IMR-90 (cell line): ENCODE data around the gene IMMP1L. TPM values are rescaled to one million over a fixed set of nuclear protein-coding genes. Genes with fewer than 3 reads are reported as not detected.

Experiments used
- ATAC-seq: fragments of 200-7000 bp; cut with Tn5 transposase; 2 replicates; pipeline ENCODE4 v1.9.1; 2020; ENCODE audit warnings: low read depth, mild to moderate bottlenecking, moderate library complexity
- BruUV-seq: library from RNA; stranded (reverse); fragments of 400-500 nt; replicated peaks from 2 replicates; lab custom pipeline; 2021; lab: Mats Ljungman, UMichigan
- CTCF ChIA-PET: fragments of 300-600 bp; formaldehyde crosslinking; extraction: SDS; loops from one replicate; lab custom pipeline; 2021; ENCODE audit warnings: antibody characterized with exemption; lab: Yijun Ruan, JAX
- POLR2A ChIA-PET: fragments of 300-600 bp; sonication (Branson Sonifier 250); formaldehyde crosslinking; loops from one replicate; lab custom pipeline; 2022; ENCODE audit warnings: antibody characterized with exemption; ENCODE audit not compliant: unreplicated experiment; lab: Charles Lee
- DNase-seq: peaks from one replicate; pipeline ENCODE4 v3.0.0; 2013
- H2AFZ ChIP-seq: replicated peaks from 2 replicates; pipeline ENCODE3; 2013; ENCODE audit warnings: low read length, mild to moderate bottlenecking; ENCODE audit not compliant: poor library complexity
- H2AK5ac ChIP-seq: 2 replicates; pipeline ENCODE4 v1.6.1; 2013; ENCODE audit warnings: low read depth, low read length, inconsistent platforms
- H2AK9ac ChIP-seq: replicated peaks from 2 replicates; pipeline ENCODE3; 2013; ENCODE audit warnings: mild to moderate bottlenecking, low read depth, low read length, moderate library complexity; ENCODE audit not compliant: poor library complexity
- H2BK120ac ChIP-seq: 2 replicates; pipeline ENCODE4 v1.6.1; 2013; ENCODE audit warnings: low read depth, low read length, inconsistent platforms
- H2BK15ac ChIP-seq: 3 replicates; pipeline ENCODE4 v1.6.1; 2013; ENCODE audit warnings: low read depth, low read length, inconsistent platforms
- H2BK20ac ChIP-seq: 2 replicates; pipeline ENCODE4 v1.6.1; 2013; ENCODE audit warnings: low read depth, mild to moderate bottlenecking, inconsistent platforms, low read length, moderate library complexity
- H2BK5ac ChIP-seq: 2 replicates; pipeline ENCODE4 v1.6.1; 2013; ENCODE audit warnings: mild to moderate bottlenecking, low read depth, low read length, inconsistent platforms; ENCODE audit not compliant: poor library complexity, severe bottlenecking
- H3K14ac ChIP-seq: replicated peaks from 2 replicates; pipeline ENCODE4 v1.6.1; 2013; ENCODE audit warnings: low read depth, low read length, inconsistent platforms
- H3K18ac ChIP-seq: 2 replicates; pipeline ENCODE4 v1.6.1; 2013; ENCODE audit warnings: low read depth, low read length, control low read depth
- H3K23ac ChIP-seq: 2 replicates; pipeline ENCODE4 v1.6.1; 2013; ENCODE audit warnings: low read depth, low read length, inconsistent platforms
- H3K27ac ChIP-seq: 2 replicates; pipeline ENCODE4 v1.5.1; 2013; ENCODE audit warnings: mild to moderate bottlenecking, control low read depth, low read length; ENCODE audit not compliant: insufficient read depth
- H3K27me3 ChIP-seq: 2 replicates; pipeline ENCODE4 v1.6.1; 2013; ENCODE audit warnings: low read length; ENCODE audit not compliant: control insufficient read depth, insufficient read depth
- H3K36me3 ChIP-seq: 2 replicates; pipeline ENCODE4 v1.6.1; 2013; ENCODE audit warnings: low read length, mixed read lengths; ENCODE audit not compliant: control insufficient read depth, insufficient read depth
- H3K4ac ChIP-seq: 2 replicates; pipeline ENCODE4 v1.6.1; 2013; ENCODE audit warnings: low read depth, low read length, inconsistent platforms
- H3K4me1 ChIP-seq: 2 replicates; pipeline ENCODE4 v1.6.1; 2013; ENCODE audit warnings: low read length, mixed read lengths; ENCODE audit not compliant: control insufficient read depth, insufficient read depth
- H3K4me2 ChIP-seq: 2 replicates; pipeline ENCODE4 v1.6.1; 2013; ENCODE audit warnings: low read depth, mild to moderate bottlenecking, control low read depth, low read length, moderate library complexity
- H3K4me3 ChIP-seq: 2 replicates; pipeline ENCODE4 v1.5.1; 2013; ENCODE audit warnings: low read depth, mild to moderate bottlenecking, control low read depth, low read length, moderate library complexity; ENCODE audit not compliant: insufficient read depth
- H3K56ac ChIP-seq: 2 replicates; pipeline ENCODE4 v1.6.1; 2013; ENCODE audit warnings: low read length, inconsistent platforms; ENCODE audit not compliant: insufficient read depth; ENCODE audit errors: extremely low read depth
- H3K79me1 ChIP-seq, 2 experiments: 2 replicates each; pipeline ENCODE4 v1.6.1; 2013; ENCODE audit warnings: low read length in 2 of 2, inconsistent platforms in 1 of 2, low read depth in 1 of 2
- H3K9ac ChIP-seq: 2 replicates; pipeline ENCODE4 v1.6.1; 2013; ENCODE audit warnings: low read depth, low read length, control low read depth
- H3K9me1 ChIP-seq: 2 replicates; pipeline ENCODE4 v1.6.1; 2013; ENCODE audit warnings: low read length, inconsistent platforms; ENCODE audit not compliant: insufficient read depth
- H3K9me3 ChIP-seq: 2 replicates; pipeline ENCODE4 v1.6.1; 2013; ENCODE audit warnings: low read length; ENCODE audit not compliant: control insufficient read depth, insufficient read depth
- H4K20me1 ChIP-seq: 2 replicates; pipeline ENCODE4 v1.6.1; 2013; ENCODE audit warnings: low read length, inconsistent platforms; ENCODE audit not compliant: insufficient read depth
- H4K5ac ChIP-seq: 2 replicates; pipeline ENCODE4 v1.6.1; 2013; ENCODE audit warnings: mild to moderate bottlenecking, low read depth, low read length, control low read depth
- H4K8ac ChIP-seq, 2 experiments: 2 replicates each; pipeline ENCODE4 v1.6.1; 2013; ENCODE audit warnings: low read depth in 2 of 2, low read length in 2 of 2, control low read depth in 1 of 2, inconsistent platforms in 1 of 2
- H4K91ac ChIP-seq: 2 replicates; pipeline ENCODE4 v1.6.1; 2013; ENCODE audit warnings: low read depth, low read length, inconsistent platforms; ENCODE audit not compliant: insufficient read depth
- FOS ChIP-seq: fragments of 150-350 bp; IDR thresholded peaks from 2 replicates; pipeline ENCODE4 v1.6.1; 2016; ENCODE audit warnings: low read depth, low read length
- NFE2L2 ChIP-seq: fragments of 150-350 bp; IDR thresholded peaks from 2 replicates; pipeline ENCODE4 v1.6.1; 2016; ENCODE audit warnings: low read depth, mild to moderate bottlenecking, low read length
- RCOR1 ChIP-seq: IDR thresholded peaks from 2 replicates; pipeline ENCODE4 v1.6.1; 2012; ENCODE audit warnings: mild to moderate bottlenecking, low read length, improper control_type of control experiment; ENCODE audit not compliant: insufficient replicate concordance
- SMC3 ChIP-seq: fragments of 150-350 bp; IDR thresholded peaks from 2 replicates; pipeline ENCODE4 v1.6.1; 2016; ENCODE audit warnings: low read depth, mild to moderate bottlenecking, antibody characterized with exemption, low read length, moderate library complexity
- WGBS, 2 experiments: methylation state at CpG; one replicate each; pipeline versions ENCODE4 v1.1.5 to v1.1.7; 2013; ENCODE audit warnings: missing lambda C conversion rate in 2 of 2; ENCODE audit not compliant: insufficient read length in 1 of 2; ENCODE audit errors: extremely low coverage in 2 of 2; 5-methylcytosine and 5-hydroxymethylcytosine counted together
- dilution Hi-C: fragments of 300-500 bp; cut with HindIII; formaldehyde crosslinking; loops from one replicate; pipeline ENCODE4 v1.14.3; 2018; ENCODE audit warnings: low sequenced_read_pairs; ENCODE audit not compliant: unreplicated experiment
- in situ Hi-C: fragments of 300-500 bp; cut with MboI; formaldehyde crosslinking; loops from 3 replicates; pipeline ENCODE4 v1.14.3; 2019; ENCODE audit warnings: low sequenced_read_pairs, inconsistent platforms, mixed read lengths
- intact Hi-C: fragments of 100-400 bp; cut with micrococcal nuclease; formaldehyde crosslinking; loops from 2 replicates; pipeline ENCODE4 v1.10.0; 2022
- polyA plus RNA-seq, 3 experiments: library from polyadenylated mRNA; depleted of rRNA; stranded (reverse); fragments of >200 nt; gene quantifications; 2 replicates each; pipeline ENCODE4 v1.2.3, GENCODE V29; 2012; ENCODE audit warnings: low replicate concordance in 1 of 3
- total RNA-seq: library from RNA; depleted of rRNA; stranded (reverse); fragments of >200 nt; gene quantifications from 2 replicates; pipeline ENCODE4 v1.2.3, GENCODE V29; 2012
- TF ChIP-seq, protein P1 (sequence below): fragments of 150-350 bp; IDR thresholded peaks from 2 replicates; pipeline ENCODE4 v1.6.1; 2017; ENCODE audit warnings: mild to moderate bottlenecking, antibody characterized with exemption, low read length, low read depth
- TF ChIP-seq, protein P2 (sequence below): fragments of 150-350 bp; IDR thresholded peaks from 2 replicates; pipeline ENCODE4 v1.6.1; 2016; ENCODE audit warnings: low read depth, mild to moderate bottlenecking, low read length, moderate library complexity, borderline replicate concordance
- TF ChIP-seq, protein P3 (sequence below): conservative IDR thresholded peaks from 2 replicates; pipeline ENCODE4 v1.5.1; 2012; ENCODE audit warnings: mild to moderate bottlenecking, low read depth, low read length, improper control_type of control experiment

IMMP1L gene
- total and polyA plus RNA-seq, 2 of the 4 experiments (the other 2 are of a cell fraction): 5.0 to 10.7 TPM

DNA sequence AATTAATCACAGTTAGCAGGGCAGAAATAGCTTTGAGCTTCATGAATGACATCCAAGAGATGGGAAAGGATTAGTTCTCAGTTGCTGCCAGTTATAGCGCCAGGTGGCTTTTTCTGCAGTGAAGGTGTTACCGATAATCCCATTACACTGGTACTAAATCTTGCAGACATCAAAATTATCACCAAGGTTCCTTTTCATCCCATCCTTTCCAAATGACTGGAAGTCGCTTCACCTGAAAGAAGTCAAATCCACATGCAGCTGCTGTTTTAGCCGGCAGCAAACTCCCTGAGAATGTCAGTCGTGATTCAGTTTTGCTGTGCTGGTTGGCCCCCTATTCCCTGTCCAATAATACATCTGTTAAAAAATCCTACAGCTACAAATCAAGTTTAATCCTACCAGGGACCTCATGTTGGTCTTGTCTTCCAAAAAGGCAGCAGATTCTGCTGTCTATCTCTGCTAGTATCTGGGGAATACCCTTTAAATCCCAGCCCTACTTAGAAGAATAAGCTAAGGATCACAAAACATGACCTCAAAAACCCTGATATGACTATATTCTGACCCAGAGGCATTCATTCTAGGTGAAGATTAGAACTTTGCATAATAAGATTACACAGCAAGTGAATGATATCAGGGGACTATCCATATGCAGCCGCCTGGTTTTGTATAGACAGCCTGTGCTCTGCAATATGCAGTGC lies 31.7 kb downstream of the IMMP1L start:
- H3K18ac ChIP-seq: no peak overlapping the region
- no peak overlapping the region for H3K4me2 ChIP-seq
- H3K23ac ChIP-seq: no peak overlapping the region
- dilution Hi-C loops: no loop called here
- H3K4me1 ChIP-seq: no peaks in the 10 kb centered on the region
- DNase-seq: no peak
- H2AK5ac ChIP-seq: no peak overlapping the region
- 100% methylated on average over 3 of the region's 6 CpGs; no CpG with 5 or more reads in 1 of the 2 experiments for WGBS, 2 experiments
- H3K4me3 ChIP-seq: no peak overlapping the region
- no peaks in the 10 kb centered on the region for H3K36me3 ChIP-seq
- no peak overlapping the region for H2BK15ac ChIP-seq
- H3K4ac ChIP-seq: no peak overlapping the region
- intact Hi-C loops: no loop called here
- no TSS peak for BruUV-seq
- in situ Hi-C loops: no loop called here
- H3K14ac ChIP-seq: no peak overlapping the region
- H4K20me1 ChIP-seq: no peaks in the 10 kb centered on the region
- no peak overlapping the region for H4K5ac ChIP-seq
- no peak overlapping the region for H3K27ac ChIP-seq
- H3K27me3 ChIP-seq: no peaks in the 10 kb centered on the region
- no peak for TF ChIP-seq FOS
- TF ChIP-seq, protein P1, sequence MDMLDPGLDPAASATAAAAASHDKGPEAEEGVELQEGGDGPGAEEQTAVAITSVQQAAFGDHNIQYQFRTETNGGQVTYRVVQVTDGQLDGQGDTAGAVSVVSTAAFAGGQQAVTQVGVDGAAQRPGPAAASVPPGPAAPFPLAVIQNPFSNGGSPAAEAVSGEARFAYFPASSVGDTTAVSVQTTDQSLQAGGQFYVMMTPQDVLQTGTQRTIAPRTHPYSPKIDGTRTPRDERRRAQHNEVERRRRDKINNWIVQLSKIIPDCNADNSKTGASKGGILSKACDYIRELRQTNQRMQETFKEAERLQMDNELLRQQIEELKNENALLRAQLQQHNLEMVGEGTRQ: no peak
- TF ChIP-seq SMC3: no peak
- TF ChIP-seq RCOR1: no peak
- TF ChIP-seq, protein P2, sequence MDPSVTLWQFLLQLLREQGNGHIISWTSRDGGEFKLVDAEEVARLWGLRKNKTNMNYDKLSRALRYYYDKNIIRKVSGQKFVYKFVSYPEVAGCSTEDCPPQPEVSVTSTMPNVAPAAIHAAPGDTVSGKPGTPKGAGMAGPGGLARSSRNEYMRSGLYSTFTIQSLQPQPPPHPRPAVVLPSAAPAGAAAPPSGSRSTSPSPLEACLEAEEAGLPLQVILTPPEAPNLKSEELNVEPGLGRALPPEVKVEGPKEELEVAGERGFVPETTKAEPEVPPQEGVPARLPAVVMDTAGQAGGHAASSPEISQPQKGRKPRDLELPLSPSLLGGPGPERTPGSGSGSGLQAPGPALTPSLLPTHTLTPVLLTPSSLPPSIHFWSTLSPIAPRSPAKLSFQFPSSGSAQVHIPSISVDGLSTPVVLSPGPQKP: no peak
- TF ChIP-seq NFE2L2: no peak
- TF ChIP-seq, protein P3, sequence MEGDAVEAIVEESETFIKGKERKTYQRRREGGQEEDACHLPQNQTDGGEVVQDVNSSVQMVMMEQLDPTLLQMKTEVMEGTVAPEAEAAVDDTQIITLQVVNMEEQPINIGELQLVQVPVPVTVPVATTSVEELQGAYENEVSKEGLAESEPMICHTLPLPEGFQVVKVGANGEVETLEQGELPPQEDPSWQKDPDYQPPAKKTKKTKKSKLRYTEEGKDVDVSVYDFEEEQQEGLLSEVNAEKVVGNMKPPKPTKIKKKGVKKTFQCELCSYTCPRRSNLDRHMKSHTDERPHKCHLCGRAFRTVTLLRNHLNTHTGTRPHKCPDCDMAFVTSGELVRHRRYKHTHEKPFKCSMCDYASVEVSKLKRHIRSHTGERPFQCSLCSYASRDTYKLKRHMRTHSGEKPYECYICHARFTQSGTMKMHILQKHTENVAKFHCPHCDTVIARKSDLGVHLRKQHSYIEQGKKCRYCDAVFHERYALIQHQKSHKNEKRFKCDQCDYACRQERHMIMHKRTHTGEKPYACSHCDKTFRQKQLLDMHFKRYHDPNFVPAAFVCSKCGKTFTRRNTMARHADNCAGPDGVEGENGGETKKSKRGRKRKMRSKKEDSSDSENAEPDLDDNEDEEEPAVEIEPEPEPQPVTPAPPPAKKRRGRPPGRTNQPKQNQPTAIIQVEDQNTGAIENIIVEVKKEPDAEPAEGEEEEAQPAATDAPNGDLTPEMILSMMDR: no peak
- no peak overlapping the region for H2BK5ac ChIP-seq
- no peak overlapping the region for H4K91ac ChIP-seq
- no peak for ATAC-seq
- ChIA-PET CTCF (no interaction called here), POLR2A (interaction anchor here (0.5 kb wide), 1 partner anchor 500 kb away, joined by 7 read pairs; no protein-coding TSS in a partner anchor)
- H3K79me1 ChIP-seq: peaks cover 0 to 3% of the 10 kb centered on the region in 2 experiments; a peak in 2 of 4 replicates
- no peak overlapping the region for H2AFZ ChIP-seq
- no peaks in the 10 kb centered on the region for H3K9me1 ChIP-seq
- no peak overlapping the region for H2AK9ac ChIP-seq
- H3K9me3 ChIP-seq: no peaks in the 10 kb centered on the region
- H4K8ac ChIP-seq: no peak overlapping the region
- H3K56ac ChIP-seq: no peak overlapping the region
- no peak overlapping the region for H2BK120ac ChIP-seq
- no peak overlapping the region for H2BK20ac ChIP-seq
- H3K9ac ChIP-seq: no peak overlapping the region
